ENCODE data around the gene CASQ1.

GRCh38 chr1:160186246-160186645, 4.1 kb upstream of the CASQ1 start:
- TF ChIP-seq POLR2AphosphoS5 (IDR thresholded peaks at IDR 0.05; ENCODE audit: borderline replicate concordance, low read depth, low read length) (no peak), EZH2 (IDR thresholded peaks at IDR 0.05) (no peak), FOXP2 (optimal IDR thresholded peaks at IDR 0.05; ENCODE audit: control extremely low read depth, extremely low read length, insufficient read depth) (no peak)
